ENCODE results near the gene IL5RA. TPM values are rescaled to one million over a fixed set of nuclear protein-coding genes. Genes with fewer than 3 reads are reported as not detected.

Gene IL5RA
- total RNA-seq, 4 donors from 2014 or later = 0.19 to 0.98 (median 0.28) TPM

DNA sequence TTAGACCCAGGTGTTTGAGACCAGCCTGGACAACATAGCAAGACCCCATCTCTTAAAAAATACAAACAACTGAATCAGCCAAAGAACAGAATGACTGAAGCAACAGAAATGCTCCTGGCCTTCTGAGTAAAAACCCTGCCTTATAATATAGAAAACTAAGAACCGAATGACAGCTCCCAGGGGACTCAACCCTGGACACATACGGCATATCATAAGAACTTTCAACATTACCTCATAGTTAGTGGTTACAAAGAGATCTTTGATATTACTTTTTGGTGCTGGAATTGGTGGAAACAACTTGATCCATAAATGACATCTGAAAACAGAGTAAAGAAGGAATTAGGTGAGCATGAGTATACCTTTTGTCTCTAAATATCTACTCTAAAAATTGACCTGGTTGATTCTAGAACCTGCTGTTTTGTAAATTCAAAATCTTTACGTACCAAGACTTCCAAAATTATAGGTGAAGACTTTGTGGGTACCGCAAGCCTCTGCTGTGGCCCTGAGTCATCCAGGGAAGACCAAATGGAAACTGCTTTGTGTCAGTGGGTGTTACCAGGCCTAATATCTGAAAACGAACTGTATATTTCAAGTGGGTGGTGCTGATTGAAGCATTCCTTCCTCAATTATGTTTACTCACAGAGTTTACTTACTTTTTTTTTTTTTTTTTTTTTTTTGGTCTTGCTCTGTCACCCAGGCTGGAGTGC, 35.5 kb downstream of the IL5RA start:
- TF ChIP-seq, protein P1, sequence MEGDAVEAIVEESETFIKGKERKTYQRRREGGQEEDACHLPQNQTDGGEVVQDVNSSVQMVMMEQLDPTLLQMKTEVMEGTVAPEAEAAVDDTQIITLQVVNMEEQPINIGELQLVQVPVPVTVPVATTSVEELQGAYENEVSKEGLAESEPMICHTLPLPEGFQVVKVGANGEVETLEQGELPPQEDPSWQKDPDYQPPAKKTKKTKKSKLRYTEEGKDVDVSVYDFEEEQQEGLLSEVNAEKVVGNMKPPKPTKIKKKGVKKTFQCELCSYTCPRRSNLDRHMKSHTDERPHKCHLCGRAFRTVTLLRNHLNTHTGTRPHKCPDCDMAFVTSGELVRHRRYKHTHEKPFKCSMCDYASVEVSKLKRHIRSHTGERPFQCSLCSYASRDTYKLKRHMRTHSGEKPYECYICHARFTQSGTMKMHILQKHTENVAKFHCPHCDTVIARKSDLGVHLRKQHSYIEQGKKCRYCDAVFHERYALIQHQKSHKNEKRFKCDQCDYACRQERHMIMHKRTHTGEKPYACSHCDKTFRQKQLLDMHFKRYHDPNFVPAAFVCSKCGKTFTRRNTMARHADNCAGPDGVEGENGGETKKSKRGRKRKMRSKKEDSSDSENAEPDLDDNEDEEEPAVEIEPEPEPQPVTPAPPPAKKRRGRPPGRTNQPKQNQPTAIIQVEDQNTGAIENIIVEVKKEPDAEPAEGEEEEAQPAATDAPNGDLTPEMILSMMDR (IDR thresholded peaks at IDR 0.05; ENCODE audit: low read depth) = no peak

DNA sequence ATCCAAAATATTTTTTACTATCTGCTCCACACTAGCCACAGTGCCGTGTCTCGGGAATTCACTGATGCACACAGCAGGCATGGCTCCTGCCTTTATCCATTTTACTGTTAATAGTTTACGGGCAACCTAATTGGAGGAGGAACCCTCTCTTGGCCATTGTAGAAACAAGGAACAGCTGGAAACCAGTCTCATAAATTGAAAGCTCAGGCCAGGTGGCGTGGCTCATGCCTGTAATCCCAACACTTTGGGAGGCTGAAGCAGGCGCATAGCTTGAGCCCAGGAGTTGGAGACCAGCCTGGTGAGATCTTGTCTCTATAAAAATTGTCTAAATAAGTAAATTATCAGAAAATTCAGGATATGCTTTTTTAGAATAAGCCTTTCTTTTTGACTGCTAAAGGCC, 39.0 kb downstream of the IL5RA start:
- TF ChIP-seq, protein P1 (IDR thresholded peaks at IDR 0.05; ENCODE audit: low read depth) = no peak

DNA sequence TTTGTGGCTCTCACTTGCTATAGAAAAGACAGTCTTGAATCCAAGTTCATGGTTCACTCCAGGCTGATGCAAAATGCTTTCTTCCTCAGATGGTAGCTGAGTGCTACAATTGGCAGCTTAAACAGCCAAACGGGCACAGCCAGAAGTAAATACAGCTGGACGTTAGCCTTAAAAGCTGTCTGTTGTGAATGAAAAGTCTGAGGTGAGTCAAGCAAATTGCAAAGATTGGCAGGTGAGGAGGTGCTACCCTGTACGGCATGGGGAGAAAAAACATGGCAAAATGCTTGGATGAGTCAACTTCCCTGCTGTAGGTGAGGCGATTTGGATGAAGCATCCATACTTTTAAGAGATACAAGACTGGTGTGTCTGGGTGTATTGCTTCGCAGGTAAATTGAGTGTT, 40.5 kb downstream of the IL5RA start:
- TF ChIP-seq, protein P1 (IDR thresholded peaks at IDR 0.05; ENCODE audit: low read depth) = no peak

DNA sequence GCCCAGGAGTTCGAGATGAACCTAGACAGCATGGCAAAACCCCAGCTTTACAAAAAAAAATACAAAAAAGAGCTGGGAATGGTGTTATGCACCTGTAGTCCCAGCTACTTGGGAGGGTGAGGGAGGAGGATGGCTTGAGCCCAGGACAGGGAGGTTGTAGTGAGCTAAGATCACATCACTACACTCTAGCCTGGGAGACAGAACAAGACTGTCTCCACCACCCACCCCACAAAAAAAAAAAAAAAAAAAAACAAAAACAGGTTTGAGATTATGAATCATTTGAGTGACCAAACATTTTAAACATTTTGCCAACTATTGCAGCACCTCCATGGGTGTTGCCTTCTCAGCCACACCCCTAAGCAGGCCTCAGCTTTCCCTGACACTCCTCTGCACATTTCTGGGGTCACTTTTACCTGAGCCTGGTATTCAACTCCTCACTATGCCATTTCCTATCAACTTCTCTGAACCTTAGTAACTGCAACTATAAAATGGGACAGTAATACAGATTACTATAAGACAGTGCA, 41.8 kb downstream of the IL5RA start:
- TF ChIP-seq, protein P1 (IDR thresholded peaks at IDR 0.05; ENCODE audit: low read depth) = no peak

DNA sequence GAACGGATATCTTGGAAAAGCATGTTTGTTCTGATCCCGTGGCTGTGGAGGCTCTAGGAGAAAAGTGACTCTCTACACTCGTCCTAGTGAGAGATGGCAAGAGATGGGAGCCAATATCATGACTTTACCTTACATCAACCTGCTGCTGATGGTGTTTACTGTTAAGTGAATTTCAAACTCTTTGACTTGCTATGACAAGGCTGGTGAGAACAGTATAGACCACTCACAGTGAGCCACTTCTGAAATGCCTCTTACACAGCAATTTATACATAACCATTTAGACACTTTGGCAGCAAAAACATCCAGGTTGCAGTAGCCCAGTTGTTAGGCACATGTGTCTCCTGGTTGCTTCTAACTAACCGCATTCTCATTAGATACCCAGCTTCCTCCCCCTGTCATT, 43.3 kb downstream of the IL5RA start:
- TF ChIP-seq, protein P1 (IDR thresholded peaks at IDR 0.05; ENCODE audit: low read depth) = no peak

DNA sequence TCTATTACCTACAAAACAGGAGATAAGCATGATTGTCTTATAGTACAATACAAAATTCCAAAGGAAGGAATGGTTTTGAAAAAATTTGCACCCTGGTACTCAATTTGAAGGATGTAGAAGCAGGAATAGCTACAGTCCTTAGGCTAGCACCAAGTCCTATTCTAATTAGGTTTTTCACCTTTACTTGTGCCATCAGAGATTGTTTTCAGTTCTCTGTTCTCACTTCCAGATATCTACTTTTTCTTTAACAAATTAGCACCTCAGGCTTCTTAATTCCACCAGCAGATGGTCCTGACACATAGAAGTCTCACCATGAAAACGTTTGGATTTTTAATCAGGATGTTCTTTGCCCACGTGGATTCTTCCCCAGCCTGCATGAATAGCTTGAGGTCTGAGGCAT, 43.8 kb downstream of the IL5RA start:
- TF ChIP-seq, protein P1 (IDR thresholded peaks at IDR 0.05; ENCODE audit: low read depth) = no peak

DNA sequence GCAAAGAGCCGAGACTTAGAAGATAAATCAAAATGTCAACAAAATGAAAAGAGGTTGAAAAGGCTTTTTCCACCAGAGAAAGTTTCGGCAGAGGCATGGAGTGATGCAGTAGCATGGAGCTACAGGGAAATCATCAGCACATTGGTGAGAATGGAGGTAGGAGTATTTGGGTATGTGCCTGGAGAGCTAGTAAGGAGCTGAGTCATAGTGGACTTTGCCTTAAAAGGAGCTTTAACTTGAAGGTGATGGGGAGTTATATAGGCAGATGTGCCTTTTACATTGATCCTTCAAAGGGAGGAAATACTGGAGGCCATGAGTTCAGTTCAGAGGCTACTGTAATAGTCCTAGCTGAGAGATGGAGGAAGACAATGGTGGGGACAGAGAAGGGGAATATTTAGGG, 44.3 kb downstream of the IL5RA start:
- TF ChIP-seq, protein P1 (IDR thresholded peaks at IDR 0.05; ENCODE audit: low read depth) = no peak
